ENCODE measurements around the gene MCCD1. TPM values are rescaled to one million over a fixed set of nuclear protein-coding genes. Genes with fewer than 3 reads are reported as not detected.

Gene MCCD1
- total and polyA plus RNA-seq, 2 of the 13 experiments (the other 11 are each of a cell fraction or from before 2014, with no cell fraction given): 0.15 TPM; not detected in 1

GRCh38 chr6:31543639-31544038 is 14.9 kb downstream of the MCCD1 start:
- Histone ChIP-seq H3K27ac (ENCODE audit: extremely low read length, insufficient read depth, low read length) (peak overlapping the region; percentile 95), H2AFZ (ENCODE audit: low read length) (no peak overlapping the region), H4K20me1 (ENCODE audit: insufficient read depth, low read length) (peaks cover 25% of the 10 kb centered on the region), H3K4me2 (ENCODE audit: low read depth, low read length) (peak overlapping the region; percentile 99), H3K79me2 (ENCODE audit: insufficient read depth, low read length) (peaks cover 48% of the 10 kb centered on the region), H3K27me3 (ENCODE audit: control insufficient read depth in 1 of 2, insufficient read depth in 2 of 2, low read length in 2 of 2) (no peaks in the 10 kb centered on the region; a peak in 2 of 5 replicates), H3K36me3 (replicated peaks in 1 of 2; ENCODE audit: control insufficient read depth in 1 of 2, insufficient read depth in 2 of 2, low read length in 2 of 2) (peaks cover 6 to 20% of the 10 kb centered on the region in 2 experiments), H3K9ac (ENCODE audit: insufficient read depth, low read depth, low read length) (peak overlapping the region; percentile 96; the same call in 1 of the 2 replicates), H3K9me3 (ENCODE audit: low read length) (no peaks in the 10 kb centered on the region), H3K4me3 (replicated peaks in 1 of 3; ENCODE audit: insufficient read depth in 1 of 3, low read depth in 2 of 3, low read length in 3 of 3) (peak overlapping the region in 1 of 3 experiments; percentile 99; a peak in 2 of 6 replicates), H3K4me1 (ENCODE audit: insufficient read depth, low read length) (peaks cover 59% of the 10 kb centered on the region)
- ATAC-seq (no peak), FAIRE-seq (peak; percentile 4), DNase-seq (ENCODE audit: low spot score) (no peak)
- no TSS peak for BruUV-seq (replicated peaks)
- CTCF ChIA-PET (ENCODE audit: low intra/inter-chr PET ratio, low total read pairs): no interaction called here
- POLR2A ChIA-PET: interaction anchor here (0.8 to 6.9 kb wide), 9 partner anchors 15 to 402 kb away, joined by 3 to 123 read pairs (median 6); partner anchors contain the start of genes APOM, BAG6, C6orf47 and CFB
- in situ Hi-C loops (cut with HindIII; ENCODE audit: extremely low pct_ligation_motif_present, low pct_unique_long_range_greater_than_20kb): no loop called here
- WGBS (ENCODE audit: low lambda C conversion rate): 49% methylated on average over 6 of the region's 6 CpGs
- intact Hi-C loops (cut with micrococcal nuclease; ENCODE audit: unreplicated experiment): loop anchor here (10.0 kb wide), 1 partner anchor 111 kb away; the partner anchor contains the start of genes APOM and BAG6
- TF ChIP-seq PAXIP1 (CRISPR knock-in tag; conservative IDR thresholded peaks at IDR 0.05): peak; percentile 54
- TF ChIP-seq SOX13 (IDR thresholded peaks at IDR 0.05): no peak
- 0 out of 4 replicates have a peak, but pooled peaks of 1 of the 2 experiments have one; percentile 4 for TF ChIP-seq SOX13 (CRISPR knock-in tag; conservative IDR thresholded peaks at IDR 0.05 in 1 of 2, IDR thresholded peaks at IDR 0.05 in 1 of 2)
- TF ChIP-seq MTA1 (CRISPR knock-in tag; IDR thresholded peaks at IDR 0.05; ENCODE audit: borderline replicate concordance): 0 out of 2 replicates have a peak, but pooled peaks have one; percentile 31
- TF ChIP-seq HNF4A (CRISPR knock-in tag; IDR thresholded peaks at IDR 0.05): peak; percentile 74
- TF ChIP-seq ZNF598 (CRISPR knock-in tag; IDR thresholded peaks at IDR 0.05; ENCODE audit: borderline replicate concordance): 0 out of 2 replicates have a peak, but pooled peaks have one; percentile 32
- no peak for TF ChIP-seq ZNF512B (CRISPR knock-in tag; IDR thresholded peaks at IDR 0.05; ENCODE audit: borderline replicate concordance)
- TF ChIP-seq PHF5A (CRISPR knock-in tag; IDR thresholded peaks at IDR 0.05; ENCODE audit: low read depth, unreplicated experiment): peak; percentile 45
- 0 out of 2 replicates have a peak, but pooled peaks have one; percentile 28 for TF ChIP-seq HOMEZ (CRISPR knock-in tag; IDR thresholded peaks at IDR 0.05; ENCODE audit: low read depth)
- TF ChIP-seq ZMYM3 (CRISPR knock-in tag; IDR thresholded peaks at IDR 0.05): 0 out of 2 replicates have a peak, but pooled peaks have one; percentile 42
- no peak for TF ChIP-seq NR2F6 (IDR thresholded peaks at IDR 0.05)
- TF ChIP-seq NR2F6 (CRISPR knock-in tag; IDR thresholded peaks at IDR 0.05): peak; percentile 30; the same call in 1 of the 2 replicates
- TF ChIP-seq POGK (CRISPR knock-in tag; conservative IDR thresholded peaks at IDR 0.05): 0 out of 2 replicates have a peak, but pooled peaks have one; percentile 15
- TF ChIP-seq SALL1 (CRISPR knock-in tag; IDR thresholded peaks at IDR 0.05): peak; percentile 49
- TF ChIP-seq PAF1 (CRISPR knock-in tag; IDR thresholded peaks at IDR 0.05): no peak

Data from HepG2 (cell line).